Loucy (cell line): ENCODE data around the gene SLC17A8.

Experiments used
- H2AFZ ChIP-seq: fragments of 200-600 bp; sonication (generic); 2 replicates; pipeline ENCODE4 v1.6.0; 2016; ENCODE audit warnings: antibody characterized with exemption, mild to moderate bottlenecking, low read length, moderate library complexity
- H3F3A ChIP-seq: fragments of 200-600 bp; 2 replicates; pipeline ENCODE4 v1.6.0; 2016; ENCODE audit warnings: antibody characterized with exemption, low read depth, mild to moderate bottlenecking
- H3K27me3 ChIP-seq: fragments of 200-600 bp; sonication (generic); 2 replicates; pipeline ENCODE4 v1.6.1; 2014; ENCODE audit warnings: low read length, mild to moderate bottlenecking; ENCODE audit not compliant: insufficient read depth, poor library complexity, severe bottlenecking
- H3K36me3 ChIP-seq: fragments of 200-600 bp; sonication (generic); 2 replicates; pipeline ENCODE4 v1.6.1; 2016; ENCODE audit warnings: low read length; ENCODE audit not compliant: insufficient read depth
- H3K4me1 ChIP-seq: fragments of 200-600 bp; sonication (generic); 2 replicates; pipeline ENCODE4 v1.5.1; 2014; ENCODE audit warnings: low read length, mild to moderate bottlenecking; ENCODE audit not compliant: insufficient read depth, poor library complexity, severe bottlenecking
- H3K4me2 ChIP-seq: fragments of 200-600 bp; sonication (generic); 2 replicates; pipeline ENCODE4 v1.6.0; 2014; ENCODE audit warnings: antibody characterized with exemption, low read length, low read depth, mild to moderate bottlenecking; ENCODE audit not compliant: poor library complexity, severe bottlenecking
- H3K4me3 ChIP-seq: fragments of 200-600 bp; sonication (generic); 2 replicates; pipeline ENCODE4 v1.5.1; 2014; ENCODE audit warnings: low read length, mild to moderate bottlenecking, mixed read lengths; ENCODE audit not compliant: poor library complexity, severe bottlenecking
- H3K79me2 ChIP-seq: fragments of 200-600 bp; sonication (generic); 2 replicates; pipeline ENCODE4 v1.6.1; 2014; ENCODE audit warnings: low read length; ENCODE audit not compliant: insufficient read depth
- H3K9ac ChIP-seq: fragments of 200-600 bp; sonication (generic); 2 replicates; pipeline ENCODE4 v1.6.0; 2014; ENCODE audit warnings: mild to moderate bottlenecking, low read depth, low read length, moderate library complexity; ENCODE audit not compliant: poor library complexity, severe bottlenecking
- H3K9me2 ChIP-seq: fragments of 200-600 bp; sonication (generic); replicated peaks from 2 replicates; pipeline ENCODE4 v1.6.1; 2016; ENCODE audit warnings: low read depth, low read length, mixed read lengths
- H3K9me3 ChIP-seq: fragments of 200-600 bp; sonication (generic); 2 replicates; pipeline ENCODE4 v1.6.1; 2014; ENCODE audit warnings: mild to moderate bottlenecking, antibody characterized with exemption, low read length, low read depth; ENCODE audit not compliant: insufficient read depth
- H4K20me1 ChIP-seq: fragments of 200-600 bp; sonication (generic); 2 replicates; pipeline ENCODE4 v1.6.0; 2014; ENCODE audit warnings: antibody characterized with exemption, low read length, mild to moderate bottlenecking; ENCODE audit not compliant: insufficient read depth, poor library complexity, severe bottlenecking
- CTCF ChIP-seq: fragments of 200-600 bp; sonication (generic); conservative IDR thresholded peaks from 2 replicates; pipeline ENCODE4 v1.5.1; 2014; ENCODE audit warnings: mild to moderate bottlenecking, antibody characterized with exemption, low read length
- EZH2phosphoT487 ChIP-seq: fragments of 200-600 bp; IDR thresholded peaks from 2 replicates; pipeline ENCODE4 v1.6.1; 2018; ENCODE audit warnings: antibody characterized with exemption, mild to moderate bottlenecking, moderate library complexity, borderline replicate concordance

The SLC17A8 gene

GRCh38 chr12:100371146-100371545, 14.3 kb downstream of the SLC17A8 start:
- TF ChIP-seq EZH2phosphoT487 (no peak), CTCF (no peak)
- Histone ChIP-seq H2AFZ (no peak overlapping the region), H3K9me2 (no peaks in the 10 kb centered on the region), H4K20me1 (no peaks in the 10 kb centered on the region), H3K79me2 (no peaks in the 10 kb centered on the region), H3K9me3 (no peaks in the 10 kb centered on the region), H3F3A (no peaks in the 10 kb centered on the region), H3K4me1 (no peaks in the 10 kb centered on the region), H3K4me3 (no peak overlapping the region), H3K27me3 (no peaks in the 10 kb centered on the region), H3K36me3 (no peaks in the 10 kb centered on the region), H3K4me2 (no peak overlapping the region), H3K9ac (no peak overlapping the region)

GRCh38 chr12:100372853-100373640, 16.2 kb downstream of the SLC17A8 start:
- Histone ChIP-seq H3K4me2 (no peak overlapping the region), H3K4me3 (no peak overlapping the region), H2AFZ (no peak overlapping the region), H3K79me2 (no peaks in the 10 kb centered on the region), H3K9me3 (no peaks in the 10 kb centered on the region), H3K36me3 (no peaks in the 10 kb centered on the region), H3K4me1 (no peaks in the 10 kb centered on the region), H4K20me1 (no peaks in the 10 kb centered on the region), H3K9ac (no peak overlapping the region), H3F3A (no peaks in the 10 kb centered on the region), H3K27me3 (no peaks in the 10 kb centered on the region), H3K9me2 (no peaks in the 10 kb centered on the region)
- no peak for TF ChIP-seq CTCF
- TF ChIP-seq EZH2phosphoT487: no peak

- Histone ChIP-seq H3K27me3 (no peaks in the 10 kb centered on the region), H3K36me3 (no peaks in the 10 kb centered on the region), H3K4me1 (no peaks in the 10 kb centered on the region), H3K9me2 (no peaks in the 10 kb centered on the region), H3K79me2 (no peaks in the 10 kb centered on the region), H4K20me1 (no peaks in the 10 kb centered on the region), H2AFZ (no peak overlapping the region), H3K9me3 (no peaks in the 10 kb centered on the region), H3K9ac (no peak overlapping the region), H3F3A (no peaks in the 10 kb centered on the region), H3K4me2 (no peak overlapping the region), H3K4me3 (no peak overlapping the region)
- TF ChIP-seq CTCF (no peak), EZH2phosphoT487 (no peak)
Measured at GRCh38 chr12:100375038-100375735, 18.3 kb downstream of the SLC17A8 start.
